Panc1 (cell line): ENCODE results near the gene PTPRE. TPM values are rescaled to one million over a fixed set of nuclear protein-coding genes. Genes with fewer than 3 reads are reported as not detected.

ENCODE experiments used
- ATAC-seq: fragments of 200-7000 bp; cut with Tn5 transposase; 2 replicates; pipeline ENCODE4 v1.9.1; 2020; ENCODE audit warnings: mild to moderate bottlenecking, moderate library complexity
- BruUV-seq: library from RNA; stranded (reverse); fragments of 400-500 nt; replicated peaks from 2 replicates; lab custom pipeline; 2021; lab: Mats Ljungman, UMichigan
- CTCF ChIA-PET: fragments of 300-600 bp; sonication (Branson Sonifier 250); formaldehyde crosslinking; loops from one replicate; lab custom pipeline; 2022; ENCODE audit warnings: antibody characterized with exemption; lab: Charles Lee
- POLR2A ChIA-PET: fragments of 300-600 bp; sonication (Branson Sonifier 250); formaldehyde crosslinking; loops from one replicate; lab custom pipeline; 2022; ENCODE audit warnings: antibody characterized with exemption; lab: Charles Lee
- DNase-seq: peaks from one replicate; pipeline ENCODE4 v3.0.0-alpha.2; 2010; ENCODE audit warnings: low read depth, low spot score
- H3K27ac ChIP-seq: 2 replicates; pipeline ENCODE4 v1.5.1; 2011; ENCODE audit warnings: mild to moderate bottlenecking, low read length, inconsistent platforms
- H3K27me3 ChIP-seq: fragments of 200-500 bp; sonication (Bioruptor generic); 2 replicates; pipeline ENCODE4 v1.6.0; 2014; ENCODE audit warnings: low read length, inconsistent platforms; ENCODE audit not compliant: control insufficient read depth, insufficient read depth
- H3K36me3 ChIP-seq: fragments of 200-500 bp; sonication (Bioruptor generic); 2 replicates; pipeline ENCODE4 v1.5.1; 2014; ENCODE audit warnings: inconsistent platforms, mild to moderate bottlenecking, low read length, moderate library complexity; ENCODE audit not compliant: control insufficient read depth, insufficient read depth
- H3K4me1 ChIP-seq: 2 replicates; pipeline ENCODE4 v1.5.1; 2011; ENCODE audit warnings: inconsistent platforms, mild to moderate bottlenecking, low read length, moderate library complexity; ENCODE audit not compliant: control insufficient read depth, insufficient read depth
- H3K4me3 ChIP-seq, 2 experiments: 2 replicates each; pipeline ENCODE4 v1.5.1; 2011 to 2012; ENCODE audit warnings: low read depth in 2 of 2, low read length in 2 of 2, mild to moderate bottlenecking in 2 of 2, inconsistent platforms in 1 of 2, moderate library complexity in 1 of 2
- H3K9me3 ChIP-seq: fragments of 200-500 bp; sonication (Bioruptor generic); 2 replicates; pipeline ENCODE4 v1.5.1; 2014; ENCODE audit warnings: low read depth, mild to moderate bottlenecking, inconsistent platforms, low read length, moderate library complexity; ENCODE audit not compliant: control insufficient read depth, insufficient read depth
- POLR2AphosphoS5 ChIP-seq: IDR thresholded peaks from 2 replicates; pipeline ENCODE4 v1.6.1; 2012; ENCODE audit warnings: mild to moderate bottlenecking, low read depth, low read length, moderate library complexity
- SIN3A ChIP-seq: IDR thresholded peaks from 2 replicates; pipeline ENCODE4 v1.6.1; 2012; ENCODE audit warnings: low read depth, mild to moderate bottlenecking, low read length, moderate library complexity, borderline replicate concordance; ENCODE audit not compliant: insufficient read depth
- TCF7L2 ChIP-seq: IDR thresholded peaks from 2 replicates; pipeline ENCODE4 v1.6.1; 2011; ENCODE audit warnings: mild to moderate bottlenecking, low read depth, low read length, inconsistent platforms
- in situ Hi-C: cut with HindIII; loops from 2 replicates; pipeline ENCODE4 v1.10.0; 2016; ENCODE audit warnings: low sequenced_read_pairs, low pct_unique_long_range_greater_than_20kb
- intact Hi-C: fragments of 100-400 bp; cut with micrococcal nuclease; formaldehyde crosslinking; loops from one replicate; pipeline ENCODE4 v1.10.0; 2022; ENCODE audit not compliant: unreplicated experiment
- total RNA-seq: library from RNA; stranded (reverse); gene quantifications from one replicate; pipeline ENCODE4 v1.2.1, GENCODE V29; 2021; ENCODE audit not compliant: unreplicated experiment
- TF ChIP-seq, protein P1 (sequence below): fragments of 450-650 bp; IDR thresholded peaks from 2 replicates; pipeline ENCODE4 v1.5.1; 2017; ENCODE audit warnings: mild to moderate bottlenecking
- TF ChIP-seq, protein P2 (sequence below), 2 experiments: IDR thresholded peaks; 2 replicates each; pipeline ENCODE4 v1.6.1; 2011 to 2012; ENCODE audit warnings: low read depth in 2 of 2, control low read depth in 1 of 2, low read length in 1 of 2, mild to moderate bottlenecking in 1 of 2, moderate library complexity in 1 of 2; ENCODE audit not compliant: insufficient read depth in 1 of 2

The PTPRE gene
- total RNA-seq, 1 experiment from 2014 or later, result 0.44 TPM

DNA sequence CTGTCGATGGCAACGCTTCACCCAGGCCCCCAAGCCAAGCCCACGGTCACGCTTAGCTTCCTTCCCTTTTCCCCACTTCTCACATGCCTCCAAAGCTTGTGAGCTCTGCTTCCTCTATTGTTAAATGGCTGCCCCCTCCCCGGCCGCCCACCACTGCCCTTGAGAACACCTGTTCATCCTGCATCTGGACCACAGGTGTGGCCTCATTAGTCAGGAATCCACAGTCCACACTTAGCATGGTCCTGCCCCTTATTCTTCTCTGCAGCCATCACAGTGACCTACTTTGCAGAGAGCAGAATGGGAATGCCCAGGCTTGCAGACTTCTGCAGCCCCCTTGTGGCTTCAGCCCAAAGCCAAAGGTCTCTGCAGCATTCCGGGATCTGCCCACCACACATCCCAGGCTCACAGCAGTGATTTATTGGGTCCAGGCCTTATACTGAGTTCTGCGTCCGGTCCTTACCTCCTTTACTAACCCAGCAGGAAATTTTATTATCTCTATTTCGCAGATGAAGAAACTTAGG lies 66.9 kb downstream of the PTPRE start:
- H3K9me3 ChIP-seq, result no peaks in the 10 kb centered on the region
- no peaks in the 10 kb centered on the region for H3K4me1 ChIP-seq
- intact Hi-C loops (no loop called here), in situ Hi-C loops (no loop called here)
- H3K27me3 ChIP-seq, result peaks cover 2% of the 10 kb centered on the region; the same call in 1 of the 2 replicates
- TF ChIP-seq SIN3A, result no peak
- no peak for TF ChIP-seq POLR2AphosphoS5
- TF ChIP-seq TCF7L2, result no peak
- TF ChIP-seq, protein P1, sequence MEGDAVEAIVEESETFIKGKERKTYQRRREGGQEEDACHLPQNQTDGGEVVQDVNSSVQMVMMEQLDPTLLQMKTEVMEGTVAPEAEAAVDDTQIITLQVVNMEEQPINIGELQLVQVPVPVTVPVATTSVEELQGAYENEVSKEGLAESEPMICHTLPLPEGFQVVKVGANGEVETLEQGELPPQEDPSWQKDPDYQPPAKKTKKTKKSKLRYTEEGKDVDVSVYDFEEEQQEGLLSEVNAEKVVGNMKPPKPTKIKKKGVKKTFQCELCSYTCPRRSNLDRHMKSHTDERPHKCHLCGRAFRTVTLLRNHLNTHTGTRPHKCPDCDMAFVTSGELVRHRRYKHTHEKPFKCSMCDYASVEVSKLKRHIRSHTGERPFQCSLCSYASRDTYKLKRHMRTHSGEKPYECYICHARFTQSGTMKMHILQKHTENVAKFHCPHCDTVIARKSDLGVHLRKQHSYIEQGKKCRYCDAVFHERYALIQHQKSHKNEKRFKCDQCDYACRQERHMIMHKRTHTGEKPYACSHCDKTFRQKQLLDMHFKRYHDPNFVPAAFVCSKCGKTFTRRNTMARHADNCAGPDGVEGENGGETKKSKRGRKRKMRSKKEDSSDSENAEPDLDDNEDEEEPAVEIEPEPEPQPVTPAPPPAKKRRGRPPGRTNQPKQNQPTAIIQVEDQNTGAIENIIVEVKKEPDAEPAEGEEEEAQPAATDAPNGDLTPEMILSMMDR, result no peak
- TF ChIP-seq, protein P2, sequence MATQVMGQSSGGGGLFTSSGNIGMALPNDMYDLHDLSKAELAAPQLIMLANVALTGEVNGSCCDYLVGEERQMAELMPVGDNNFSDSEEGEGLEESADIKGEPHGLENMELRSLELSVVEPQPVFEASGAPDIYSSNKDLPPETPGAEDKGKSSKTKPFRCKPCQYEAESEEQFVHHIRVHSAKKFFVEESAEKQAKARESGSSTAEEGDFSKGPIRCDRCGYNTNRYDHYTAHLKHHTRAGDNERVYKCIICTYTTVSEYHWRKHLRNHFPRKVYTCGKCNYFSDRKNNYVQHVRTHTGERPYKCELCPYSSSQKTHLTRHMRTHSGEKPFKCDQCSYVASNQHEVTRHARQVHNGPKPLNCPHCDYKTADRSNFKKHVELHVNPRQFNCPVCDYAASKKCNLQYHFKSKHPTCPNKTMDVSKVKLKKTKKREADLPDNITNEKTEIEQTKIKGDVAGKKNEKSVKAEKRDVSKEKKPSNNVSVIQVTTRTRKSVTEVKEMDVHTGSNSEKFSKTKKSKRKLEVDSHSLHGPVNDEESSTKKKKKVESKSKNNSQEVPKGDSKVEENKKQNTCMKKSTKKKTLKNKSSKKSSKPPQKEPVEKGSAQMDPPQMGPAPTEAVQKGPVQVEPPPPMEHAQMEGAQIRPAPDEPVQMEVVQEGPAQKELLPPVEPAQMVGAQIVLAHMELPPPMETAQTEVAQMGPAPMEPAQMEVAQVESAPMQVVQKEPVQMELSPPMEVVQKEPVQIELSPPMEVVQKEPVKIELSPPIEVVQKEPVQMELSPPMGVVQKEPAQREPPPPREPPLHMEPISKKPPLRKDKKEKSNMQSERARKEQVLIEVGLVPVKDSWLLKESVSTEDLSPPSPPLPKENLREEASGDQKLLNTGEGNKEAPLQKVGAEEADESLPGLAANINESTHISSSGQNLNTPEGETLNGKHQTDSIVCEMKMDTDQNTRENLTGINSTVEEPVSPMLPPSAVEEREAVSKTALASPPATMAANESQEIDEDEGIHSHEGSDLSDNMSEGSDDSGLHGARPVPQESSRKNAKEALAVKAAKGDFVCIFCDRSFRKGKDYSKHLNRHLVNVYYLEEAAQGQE (IDR thresholded peaks at IDR 0.05; ENCODE audit: insufficient read depth in 1 of 2, low read depth in 2 of 2, low read length in 1 of 2), result no peak
- BruUV-seq, result no TSS peak
- ATAC-seq (no peak), DNase-seq (no peak)
- H3K4me3 ChIP-seq, result no peak overlapping the region
- CTCF ChIA-PET, result no interaction called here
- H3K27ac ChIP-seq, result no peak overlapping the region
- H3K36me3 ChIP-seq, result no peaks in the 10 kb centered on the region
- POLR2A ChIA-PET, result no interaction called here

DNA sequence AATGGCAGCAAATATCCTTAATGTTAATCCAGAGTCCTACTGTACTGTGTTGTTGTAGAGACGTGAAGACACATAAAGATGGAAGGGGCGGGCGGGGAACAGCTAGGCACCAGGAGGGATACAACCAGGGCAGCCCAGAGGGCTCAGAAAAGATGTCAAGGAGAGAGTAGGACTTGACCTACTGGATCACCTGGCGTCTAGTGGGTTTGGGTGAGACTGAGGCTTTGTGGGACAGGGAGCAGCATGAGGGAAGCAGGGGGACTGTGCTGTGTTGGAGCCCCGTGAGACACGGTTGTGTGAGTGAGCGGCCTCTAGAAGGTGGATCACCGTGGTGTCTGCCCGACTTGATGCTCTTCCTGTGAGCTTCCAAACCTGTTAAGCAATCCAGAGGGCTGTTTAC lies 68.0 kb downstream of the PTPRE start:
- Histone ChIP-seq H3K4me1 (no peaks in the 10 kb centered on the region), H3K27ac (no peak overlapping the region), H3K9me3 (no peaks in the 10 kb centered on the region), H3K36me3 (no peaks in the 10 kb centered on the region), H3K4me3 (no peak overlapping the region), H3K27me3 (peaks cover 2% of the 10 kb centered on the region; the same call in 1 of the 2 replicates)
- intact Hi-C loops (no loop called here), in situ Hi-C loops (no loop called here)
- no TSS peak for BruUV-seq
- CTCF ChIA-PET, result no interaction called here
- ATAC-seq (no peak), DNase-seq (no peak)
- POLR2A ChIA-PET, result no interaction called here
- no peak for TF ChIP-seq POLR2AphosphoS5
- TF ChIP-seq TCF7L2, result no peak
- TF ChIP-seq, protein P1, result no peak
- no peak for TF ChIP-seq SIN3A
- TF ChIP-seq, protein P2 (IDR thresholded peaks at IDR 0.05; ENCODE audit: insufficient read depth in 1 of 2, low read depth in 2 of 2, low read length in 1 of 2), result no peak
